COLO829 (cell line): ENCODE measurements around the gene TOB1.
A peak's percentile ranks its signal among the peaks of the same experiment; 100 is the strongest.

Source experiments
- DNase-seq: peaks from one replicate; pipeline ENCODE4 v3.0.0; 2012; ENCODE audit warnings: low spot score

The TOB1 gene

GRCh38 chr17:50845240-50846147 is 20.7 kb downstream of the TOB1 start:
- DNase-seq = no peak

- DNase-seq = no peak
These were observed 21.9 kb downstream of the TOB1 start for GRCh38 chr17:50844117-50844700.

DNA sequence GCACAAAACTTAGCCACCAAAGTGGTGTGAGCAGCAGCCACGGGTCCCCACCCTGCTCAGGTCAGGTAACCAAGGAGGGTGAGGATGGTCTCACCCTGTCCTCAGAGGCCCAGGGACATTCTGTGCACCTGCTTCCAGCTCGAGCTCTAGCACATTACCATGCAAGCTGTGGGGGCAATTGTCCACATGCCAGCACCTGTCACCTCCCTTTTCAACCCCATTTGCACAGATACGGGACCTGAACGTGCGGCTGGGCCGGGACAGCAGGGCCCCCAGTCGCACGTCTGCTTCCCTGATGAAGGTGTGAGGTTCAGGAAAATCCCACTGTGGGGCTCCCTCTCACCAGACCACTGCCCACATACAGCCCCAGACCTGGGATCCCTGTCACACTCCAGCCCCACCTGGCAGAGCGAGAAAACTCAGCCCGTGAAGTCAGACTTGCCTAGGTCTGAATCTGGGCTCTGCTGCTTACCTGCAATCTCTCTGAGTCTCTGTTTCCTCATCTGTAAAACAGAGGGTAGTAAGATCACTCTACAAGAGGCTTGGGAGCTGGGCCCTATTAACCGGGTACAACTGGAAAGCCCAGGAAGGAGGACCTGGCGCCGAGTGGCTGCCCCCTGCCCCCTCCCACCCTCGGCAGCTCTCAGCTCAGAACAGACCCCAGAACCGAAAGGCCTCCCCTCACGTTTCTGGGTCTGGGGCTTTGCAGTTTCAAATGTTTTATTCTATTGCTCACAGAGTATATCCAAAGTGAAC is 22.8 kb downstream of the TOB1 start:
- DNase-seq = no peak

- no peak for DNase-seq
These were observed 23.5 kb downstream of the TOB1 start for GRCh38 chr17:50842506-50843149.

GRCh38 chr17:50841949-50842354 is 24.2 kb downstream of the TOB1 start:
- peak; percentile 73 for DNase-seq

GRCh38 chr17:50841277-50841948 is 24.7 kb downstream of the TOB1 start:
- DNase-seq = no peak

- no peak for DNase-seq
These were observed 25.8 kb downstream of the TOB1 start for GRCh38 chr17:50840311-50840851.

GRCh38 chr17:50839591-50840310 is 26.4 kb downstream of the TOB1 start:
- DNase-seq = no peak

- DNase-seq = no peak
These were observed 27.9 kb downstream of the TOB1 start for GRCh38 chr17:50837980-50838954.

DNA sequence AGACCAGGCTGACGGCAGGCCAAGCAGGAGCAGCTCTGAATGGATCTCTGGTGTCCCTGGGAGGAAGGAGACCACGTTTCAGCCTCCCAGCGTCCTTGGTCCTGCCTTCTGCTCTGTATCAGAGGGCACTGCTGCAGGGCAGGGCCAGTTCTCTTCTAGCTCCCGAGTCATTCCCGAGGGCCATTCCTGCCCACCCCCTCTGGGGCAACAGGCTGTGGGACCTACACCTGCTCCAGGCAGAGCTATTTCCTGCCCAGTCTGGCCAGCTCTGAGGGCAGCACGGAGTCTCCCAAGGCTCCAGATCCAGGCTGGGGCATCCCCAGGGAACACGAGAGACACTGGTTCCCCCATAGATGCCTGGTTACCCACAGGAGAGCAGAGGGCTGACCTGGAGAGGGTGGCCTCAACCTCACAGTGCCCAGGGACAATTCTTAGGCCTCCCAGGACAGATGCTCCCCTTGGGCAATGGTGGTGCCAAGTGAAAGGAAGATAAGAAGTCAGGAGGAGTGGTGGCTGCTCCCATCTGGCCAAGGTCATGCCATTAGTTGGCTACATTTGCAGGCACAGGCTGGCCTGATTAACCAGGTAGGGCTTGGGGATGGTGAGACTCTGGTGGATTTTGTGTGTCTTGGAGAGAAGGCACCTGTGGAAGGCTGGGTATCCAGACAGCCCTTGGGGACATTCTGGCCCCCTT is 28.7 kb downstream of the TOB1 start:
- DNase-seq = no peak

GRCh38 chr17:50836826-50837225 is 29.3 kb downstream of the TOB1 start:
- DNase-seq = no peak

GRCh38 chr17:50835301-50836234 is 30.6 kb downstream of the TOB1 start, which contains the start of gene WFIKKN2:
WFIKKN2 (plus strand) TSS chr17:50835586; CDS start chr17:50835938, 352 bp downstream.
- DNase-seq = no peak

DNA sequence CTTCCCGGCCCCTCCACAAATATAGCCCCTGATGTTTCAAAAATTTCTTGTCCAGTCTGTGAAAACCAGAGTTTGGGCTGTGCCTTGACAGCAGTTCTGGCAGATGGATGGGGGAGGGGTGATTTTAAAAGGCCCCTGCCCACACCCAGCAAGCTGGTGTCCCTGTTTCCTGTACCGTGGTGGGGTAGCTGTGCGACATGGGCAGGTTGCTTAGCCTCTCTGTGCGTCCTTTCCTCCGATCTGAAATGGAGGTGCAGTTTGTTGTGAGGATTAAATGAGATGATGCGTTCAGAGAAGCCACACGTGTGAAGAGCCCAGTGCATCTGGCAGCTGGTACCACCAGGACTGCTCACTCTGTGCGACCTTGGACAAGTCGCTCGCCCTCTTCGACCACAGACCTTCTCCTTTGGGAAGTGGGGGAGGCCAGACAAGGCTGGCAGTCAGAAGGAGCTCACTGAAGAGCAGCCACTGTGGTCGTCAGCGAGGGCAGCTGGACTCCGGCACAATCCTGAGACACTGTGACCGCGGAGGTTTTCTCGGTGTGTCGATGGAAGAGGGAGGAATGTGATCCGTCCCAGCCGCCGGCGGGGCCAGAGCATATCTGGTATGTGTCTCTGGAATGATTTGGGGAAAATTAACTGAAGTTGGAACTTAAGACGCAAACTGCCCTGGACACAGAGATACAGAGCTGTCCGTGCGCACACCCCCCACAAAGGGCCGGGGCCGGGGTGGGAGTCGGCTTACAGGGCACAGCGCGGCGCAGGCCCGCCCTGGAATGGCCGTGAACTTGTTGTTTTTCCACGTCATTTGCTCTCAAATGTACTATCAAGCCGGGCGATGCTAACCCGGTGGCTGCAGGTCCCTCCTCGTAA is 31.5 kb downstream of the TOB1 start:
- DNase-seq = no peak

DNA sequence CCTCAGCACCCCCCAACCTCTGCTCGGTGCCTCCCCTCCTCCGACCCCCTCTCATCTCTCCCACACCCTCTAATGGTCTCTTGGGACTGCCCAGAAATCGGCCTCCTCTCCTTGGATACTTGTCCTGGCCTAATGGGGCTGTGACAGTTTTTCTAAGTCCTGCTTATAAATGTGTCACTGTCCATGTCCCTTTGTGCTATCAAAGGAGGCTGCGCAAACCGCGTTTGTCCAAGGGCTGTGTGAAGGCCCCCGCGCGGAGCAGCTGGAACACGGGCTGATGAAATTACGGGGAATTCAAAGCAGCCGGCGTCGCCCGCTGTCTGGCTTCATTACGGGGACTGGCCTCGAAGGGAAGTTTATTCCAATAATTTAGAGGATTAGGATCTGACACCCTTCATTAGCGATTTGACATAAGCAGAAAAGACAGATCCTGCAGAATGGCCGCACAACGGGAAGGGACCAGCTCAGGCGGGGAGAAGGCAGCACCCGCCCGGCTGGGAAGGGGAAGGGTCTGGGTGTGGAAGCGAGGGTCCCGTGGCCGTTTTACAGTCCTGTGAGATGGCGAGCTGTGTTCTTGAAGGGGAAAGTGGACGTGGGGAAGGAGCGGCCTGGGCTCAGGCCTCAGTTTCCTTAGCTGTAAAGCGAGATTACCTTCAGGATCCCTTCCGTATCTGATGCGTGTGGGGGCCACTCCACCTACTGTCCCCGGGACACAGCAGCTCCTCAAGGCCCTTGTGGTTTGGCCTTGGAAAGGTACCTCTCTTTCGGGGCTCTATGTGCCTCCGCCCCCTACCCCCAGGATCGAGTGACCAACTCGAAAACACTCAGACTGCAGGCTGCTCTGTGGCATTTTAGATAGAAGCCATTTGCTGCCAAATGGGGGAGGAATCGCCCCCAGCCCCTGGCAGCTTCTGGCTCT is 32.4 kb downstream of the TOB1 start:
- no peak for DNase-seq

GRCh38 chr17:50832864-50833381 is 33.2 kb downstream of the TOB1 start:
- no peak for DNase-seq
